ENCODE measurements around the gene TRIM27.

DNA sequence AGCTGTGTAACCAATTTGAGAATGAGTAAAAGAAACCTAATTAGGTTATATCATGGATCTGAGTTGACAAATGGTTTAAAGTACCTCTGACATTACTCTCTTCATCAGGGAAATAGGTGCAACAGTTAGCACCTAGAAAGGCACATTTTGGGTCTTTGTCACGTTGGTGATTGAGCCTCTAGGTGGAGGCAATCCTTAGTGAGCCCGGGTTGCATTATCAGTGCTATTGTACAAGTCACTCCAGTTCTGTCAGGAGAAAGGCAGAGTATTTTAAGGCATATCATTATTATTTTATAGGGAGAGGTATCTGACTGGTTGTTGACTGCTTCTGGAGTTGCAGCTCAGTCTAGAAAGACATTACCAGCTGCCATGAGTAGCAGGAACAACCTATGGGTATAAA is 54.9 kb downstream of the TRIM27 start:
- TF ChIP-seq, protein P1, sequence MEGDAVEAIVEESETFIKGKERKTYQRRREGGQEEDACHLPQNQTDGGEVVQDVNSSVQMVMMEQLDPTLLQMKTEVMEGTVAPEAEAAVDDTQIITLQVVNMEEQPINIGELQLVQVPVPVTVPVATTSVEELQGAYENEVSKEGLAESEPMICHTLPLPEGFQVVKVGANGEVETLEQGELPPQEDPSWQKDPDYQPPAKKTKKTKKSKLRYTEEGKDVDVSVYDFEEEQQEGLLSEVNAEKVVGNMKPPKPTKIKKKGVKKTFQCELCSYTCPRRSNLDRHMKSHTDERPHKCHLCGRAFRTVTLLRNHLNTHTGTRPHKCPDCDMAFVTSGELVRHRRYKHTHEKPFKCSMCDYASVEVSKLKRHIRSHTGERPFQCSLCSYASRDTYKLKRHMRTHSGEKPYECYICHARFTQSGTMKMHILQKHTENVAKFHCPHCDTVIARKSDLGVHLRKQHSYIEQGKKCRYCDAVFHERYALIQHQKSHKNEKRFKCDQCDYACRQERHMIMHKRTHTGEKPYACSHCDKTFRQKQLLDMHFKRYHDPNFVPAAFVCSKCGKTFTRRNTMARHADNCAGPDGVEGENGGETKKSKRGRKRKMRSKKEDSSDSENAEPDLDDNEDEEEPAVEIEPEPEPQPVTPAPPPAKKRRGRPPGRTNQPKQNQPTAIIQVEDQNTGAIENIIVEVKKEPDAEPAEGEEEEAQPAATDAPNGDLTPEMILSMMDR (IDR thresholded peaks at IDR 0.05) = no peak
- TF ChIP-seq POLR2A (IDR thresholded peaks at IDR 0.05) (no peak), POLR2AphosphoS5 (IDR thresholded peaks at IDR 0.05) (no peak), EP300 (IDR thresholded peaks at IDR 0.05) (no peak)
